Stimulated activated naive B cell treated with anti-CD40 and anti-IgM and Interleukin-4, amounts not matched to agents 10 μg/mL and 1 μg/mL and 100 μg/mL, for 72 hours (primary cell): ENCODE results near the gene MYO1B.

Experiments
- ATAC-seq, 2 donors: fragments of 150-1000 bp; cut with Tn5 transposase; replicated peaks; 2 replicates each; pipeline ENCODE4 v1.10.0; 2021; ENCODE audit warnings: moderate library complexity in 1 of 2
- DNase-seq: peaks from one replicate; pipeline ENCODE4 v3.0.0; 2021
- H3K27ac Mint-ChIP-seq: one replicate; pipeline ENCODE4 v1.8.0; 2022; ENCODE audit warnings: mild to moderate bottlenecking, mixed read lengths
- H3K27me3 Mint-ChIP-seq, 2 donors: one replicate each; pipeline ENCODE4 v1.8.0; 2022; ENCODE audit warnings: mixed read lengths in 2 of 2
- H3K36me3 Mint-ChIP-seq, 2 donors: one replicate each; pipeline ENCODE4 v1.8.0; 2022; ENCODE audit warnings: mixed read lengths in 2 of 2, mild to moderate bottlenecking in 1 of 2
- H3K4me1 Mint-ChIP-seq, 2 donors: one replicate each; pipeline ENCODE4 v1.8.0; 2022; ENCODE audit warnings: mixed read lengths in 2 of 2, mild to moderate bottlenecking in 1 of 2
- H3K4me3 Mint-ChIP-seq, 2 donors: one replicate each; pipeline ENCODE4 v1.8.0; 2022; ENCODE audit warnings: mild to moderate bottlenecking in 2 of 2, mixed read lengths in 2 of 2, moderate library complexity in 1 of 2
- H3K9me3 Mint-ChIP-seq, 2 donors: one replicate each; pipeline ENCODE4 v1.8.0; 2022; ENCODE audit warnings: mixed read lengths in 2 of 2, mild to moderate bottlenecking in 1 of 2

The MYO1B gene

GRCh38 chr2:191257934-191258333 lies 12.7 kb downstream of the MYO1B start:
- ATAC-seq (no peak), DNase-seq (no peak)
- H3K4me1 Mint-ChIP-seq, result peaks cover 1 to 6% of the 10 kb centered on the region in 2 donors
- no peaks in the 10 kb centered on the region for H3K9me3 Mint-ChIP-seq
- no peak overlapping the region for H3K27ac Mint-ChIP-seq
- H3K27me3 Mint-ChIP-seq, result no peaks in the 10 kb centered on the region
- H3K4me3 Mint-ChIP-seq, result no peak overlapping the region
- no peaks in the 10 kb centered on the region for H3K36me3 Mint-ChIP-seq

DNA sequence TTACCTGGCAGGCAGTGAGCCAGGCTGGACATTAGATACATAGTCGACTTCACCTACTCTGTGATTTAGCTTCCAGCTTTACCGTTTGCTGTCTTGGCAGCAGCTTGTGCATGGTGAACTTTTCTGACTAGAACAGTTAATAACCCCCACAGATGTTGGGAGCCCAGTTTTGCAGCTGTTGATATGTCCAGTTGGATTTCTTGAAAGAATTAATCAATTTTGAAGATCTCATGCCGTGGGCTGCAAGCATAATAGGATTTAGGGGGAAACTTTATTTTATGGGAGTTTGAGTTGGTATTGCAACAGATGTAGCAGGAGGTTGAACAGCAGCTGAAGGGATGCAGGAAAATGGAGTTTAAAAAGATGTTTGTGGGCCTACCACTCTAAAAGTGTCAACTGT lies 13.8 kb downstream of the MYO1B start:
- no peak overlapping the region for H3K4me3 Mint-ChIP-seq
- peaks cover 0 to 6% of the 10 kb centered on the region in 2 donors for H3K4me1 Mint-ChIP-seq
- H3K27me3 Mint-ChIP-seq, result no peaks in the 10 kb centered on the region
- no peaks in the 10 kb centered on the region for H3K9me3 Mint-ChIP-seq
- no peaks in the 10 kb centered on the region for H3K36me3 Mint-ChIP-seq
- H3K27ac Mint-ChIP-seq, result no peak overlapping the region
- no peak for ATAC-seq
- DNase-seq, result no peak

- no peaks in the 10 kb centered on the region for H3K36me3 Mint-ChIP-seq
- no peaks in the 10 kb centered on the region for H3K27me3 Mint-ChIP-seq
- H3K9me3 Mint-ChIP-seq, result no peaks in the 10 kb centered on the region
- H3K4me3 Mint-ChIP-seq, result no peak overlapping the region
- ATAC-seq (no peak), DNase-seq (no peak)
- H3K4me1 Mint-ChIP-seq, result peaks cover 2 to 5% of the 10 kb centered on the region in 2 donors
- no peak overlapping the region for H3K27ac Mint-ChIP-seq
These were observed 17.2 kb downstream of the MYO1B start for GRCh38 chr2:191262436-191262835.

GRCh38 chr2:191263050-191263449 lies 17.8 kb downstream of the MYO1B start:
- H3K27ac Mint-ChIP-seq, result no peak overlapping the region
- no peaks in the 10 kb centered on the region for H3K27me3 Mint-ChIP-seq
- no peak overlapping the region for H3K4me3 Mint-ChIP-seq
- H3K9me3 Mint-ChIP-seq, result no peaks in the 10 kb centered on the region
- H3K36me3 Mint-ChIP-seq, result no peaks in the 10 kb centered on the region
- no peak for DNase-seq
- no peak for ATAC-seq
- peaks cover 2 to 5% of the 10 kb centered on the region in 2 donors for H3K4me1 Mint-ChIP-seq

DNA sequence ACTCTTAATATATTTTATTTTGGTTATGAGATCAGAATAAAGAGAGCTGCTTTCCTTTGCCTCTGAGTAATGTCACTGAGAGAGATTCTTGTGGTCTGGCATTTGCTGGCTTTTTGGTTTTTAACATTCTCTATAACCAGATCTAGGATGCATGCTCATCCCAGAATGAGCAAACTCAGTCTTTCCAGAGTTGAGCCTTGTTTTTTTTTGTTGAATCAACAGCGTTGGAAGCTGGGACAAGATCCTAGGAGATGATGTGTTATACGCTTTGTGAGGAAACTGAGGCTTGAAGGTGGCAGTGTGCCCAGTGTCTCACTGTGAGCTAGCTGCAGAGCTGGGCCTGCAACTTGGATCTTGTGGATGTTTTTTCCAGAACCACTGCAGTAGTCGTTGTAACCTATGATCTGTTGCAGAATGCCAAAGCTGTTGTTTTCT lies 19.5 kb downstream of the MYO1B start:
- no peak overlapping the region for H3K27ac Mint-ChIP-seq
- H3K36me3 Mint-ChIP-seq, result no peaks in the 10 kb centered on the region
- no peak for ATAC-seq

DNA sequence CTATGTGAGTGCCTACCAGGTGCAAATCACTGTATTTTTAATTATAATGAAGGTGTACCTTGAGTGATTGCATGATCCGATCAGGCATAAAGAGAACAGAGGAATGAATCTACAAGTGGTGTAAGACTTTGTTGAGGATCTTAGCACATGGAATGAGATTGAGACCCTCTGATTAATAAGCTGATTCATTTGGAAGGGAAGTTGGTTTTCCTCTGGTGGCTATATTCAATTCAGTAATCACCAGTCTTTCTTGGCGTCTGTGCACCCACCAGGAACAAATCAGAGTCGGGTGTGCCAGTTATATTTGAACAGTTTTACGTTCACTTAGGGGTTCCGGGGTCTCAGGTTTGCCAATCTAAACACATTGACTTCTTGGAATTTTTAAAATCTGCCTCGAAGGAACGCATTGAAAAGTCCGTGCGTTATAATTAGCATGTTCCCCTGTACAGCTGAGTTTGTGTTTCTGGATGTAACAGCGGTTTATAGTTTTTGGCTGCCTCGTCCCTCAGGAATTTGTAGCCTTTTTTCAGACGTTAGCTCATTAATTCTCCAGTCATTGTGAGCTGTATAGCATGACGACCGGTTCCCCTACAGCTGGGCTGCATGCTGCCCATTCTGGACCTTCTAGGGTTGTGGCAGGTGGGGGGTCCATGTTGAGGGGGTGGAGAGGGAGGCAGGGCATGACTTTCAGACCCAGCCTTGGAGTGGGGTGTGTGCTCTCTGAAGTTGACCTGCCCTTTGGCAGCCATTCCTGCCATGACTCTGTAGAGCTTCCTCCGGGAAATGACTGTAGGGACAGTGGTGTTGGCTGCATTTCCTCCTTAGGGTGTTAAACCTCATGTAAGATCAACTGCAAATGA lies 20.3 kb downstream of the MYO1B start:
- DNase-seq, result no peak
- no peak for ATAC-seq

More for the DNA sequence above, 19.5 kb downstream of the MYO1B start:
- Mint-ChIP-seq H3K9me3 (peaks cover 0 to 1% of the 10 kb centered on the region in 2 donors), H3K4me1 (peaks cover 2 to 11% of the 10 kb centered on the region in 2 donors), H3K27me3 (no peaks in the 10 kb centered on the region), H3K4me3 (no peak overlapping the region)
- no peak for DNase-seq

DNA sequence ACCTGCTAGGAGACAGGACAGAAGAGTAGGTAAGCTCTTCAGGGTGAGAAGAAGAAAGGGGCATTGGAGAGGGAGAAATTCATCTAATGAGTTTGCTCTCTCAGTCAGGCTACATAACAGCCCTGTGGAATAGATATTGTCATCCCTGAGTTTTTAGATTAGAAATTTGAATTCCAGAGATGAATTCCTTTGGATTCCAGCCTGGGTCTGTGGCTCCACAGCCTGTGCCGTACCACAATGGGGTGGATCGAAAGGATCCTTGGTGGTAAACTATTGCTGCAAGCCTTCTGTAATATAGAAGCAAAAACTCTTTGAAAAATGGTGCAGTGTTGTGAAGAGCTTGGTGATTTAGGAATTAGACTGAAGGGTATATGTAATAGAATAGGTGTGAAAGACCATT lies 21.0 kb downstream of the MYO1B start:
- Mint-ChIP-seq H3K27me3 (no peaks in the 10 kb centered on the region), H3K9me3 (peaks cover 0 to 1% of the 10 kb centered on the region in 2 donors), H3K27ac (no peak overlapping the region), H3K4me1 (peaks cover 7 to 18% of the 10 kb centered on the region in 2 donors), H3K36me3 (no peaks in the 10 kb centered on the region), H3K4me3 (no peak overlapping the region)
- DNase-seq (no peak), ATAC-seq (no peak)

More for the DNA sequence above, 20.3 kb downstream of the MYO1B start:
- Mint-ChIP-seq H3K27me3 (no peaks in the 10 kb centered on the region), H3K36me3 (no peaks in the 10 kb centered on the region), H3K4me3 (no peak overlapping the region), H3K27ac (no peak overlapping the region), H3K9me3 (peaks cover 0 to 1% of the 10 kb centered on the region in 2 donors), H3K4me1 (peaks cover 2 to 12% of the 10 kb centered on the region in 2 donors)

- H3K36me3 Mint-ChIP-seq, result no peaks in the 10 kb centered on the region
- DNase-seq (no peak), ATAC-seq (no peak)
- H3K4me3 Mint-ChIP-seq, result no peak overlapping the region
- H3K27me3 Mint-ChIP-seq, result no peaks in the 10 kb centered on the region
- H3K4me1 Mint-ChIP-seq, result peaks cover 15 to 38% of the 10 kb centered on the region in 2 donors
- peaks cover 0 to 3% of the 10 kb centered on the region in 2 donors for H3K9me3 Mint-ChIP-seq
- H3K27ac Mint-ChIP-seq, result no peak overlapping the region
These were observed 23.4 kb downstream of the MYO1B start for GRCh38 chr2:191268596-191268995.

DNA sequence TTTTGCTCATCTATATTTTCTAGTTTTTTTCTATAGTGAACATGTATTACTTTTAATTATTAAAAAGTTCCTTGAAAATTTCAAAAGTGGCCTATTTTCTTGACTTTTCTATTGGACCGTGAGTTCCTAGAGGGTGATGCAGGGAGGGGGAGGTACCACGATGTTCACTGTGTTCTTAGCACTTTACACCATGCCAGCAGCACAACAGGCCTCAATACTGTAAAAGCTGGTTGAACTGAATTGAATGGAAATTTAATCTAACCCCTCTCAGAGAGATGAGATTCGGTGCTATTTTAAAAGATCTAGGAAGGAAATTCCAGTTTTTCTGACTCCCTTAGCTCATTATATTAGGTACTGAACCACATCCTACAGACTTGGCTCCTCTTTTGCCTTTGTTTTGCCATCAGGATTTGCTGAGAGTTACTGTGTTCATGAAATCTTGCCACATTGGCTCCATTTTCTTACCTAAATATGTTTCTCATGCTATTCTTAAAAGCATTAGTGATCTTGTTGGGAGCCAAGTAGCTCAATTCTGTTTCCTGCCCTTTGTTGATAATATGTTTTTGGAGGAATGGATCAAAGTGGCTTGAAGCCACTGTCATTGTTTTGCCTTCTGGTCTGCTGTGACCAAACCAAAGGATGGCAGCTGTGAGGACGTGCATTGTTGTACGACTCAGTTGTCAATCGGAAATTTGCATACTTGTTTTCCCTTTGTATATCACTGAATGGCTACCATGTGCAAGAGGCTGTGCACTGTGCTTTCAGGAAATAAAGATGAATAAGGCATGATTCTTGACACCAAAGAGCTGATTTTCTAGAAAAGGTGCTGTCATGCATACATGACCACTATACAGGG lies 25.3 kb downstream of the MYO1B start:
- Mint-ChIP-seq H3K27ac (no peak overlapping the region), H3K36me3 (no peaks in the 10 kb centered on the region), H3K27me3 (no peaks in the 10 kb centered on the region), H3K4me1 (peaks cover 23 to 53% of the 10 kb centered on the region in 2 donors), H3K9me3 (peaks cover 0 to 3% of the 10 kb centered on the region in 2 donors), H3K4me3 (no peak overlapping the region)
- ATAC-seq (peak; percentile 64 to 75), DNase-seq (no peak)

GRCh38 chr2:191272064-191272463 lies 26.9 kb downstream of the MYO1B start:
- Mint-ChIP-seq H3K9me3 (peaks cover 0 to 3% of the 10 kb centered on the region in 2 donors), H3K27me3 (no peaks in the 10 kb centered on the region), H3K27ac (no peak overlapping the region), H3K4me3 (no peak overlapping the region), H3K36me3 (peaks cover 0 to 2% of the 10 kb centered on the region in 2 donors), H3K4me1 (peaks cover 35 to 60% of the 10 kb centered on the region in 2 donors)
- DNase-seq (no peak), ATAC-seq (no peak)

DNA sequence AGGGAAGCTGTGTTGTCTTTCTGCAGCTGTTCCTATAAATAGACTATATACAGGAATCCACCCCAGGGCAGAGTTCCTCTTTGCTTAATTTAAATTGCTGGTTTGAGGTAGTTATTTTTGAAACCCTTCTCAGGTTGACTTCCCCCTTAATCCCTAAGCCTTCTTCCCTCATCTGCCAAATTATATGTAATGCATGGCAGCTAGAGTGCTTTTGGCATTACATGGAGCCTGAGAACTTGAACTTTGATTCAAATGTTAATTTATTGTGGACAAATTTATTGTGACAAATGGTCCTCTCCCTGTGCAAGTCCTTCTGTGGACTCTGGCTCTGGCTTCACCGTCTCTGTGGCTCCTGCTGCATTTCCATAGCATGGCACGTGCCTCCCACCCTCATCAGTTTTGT lies 29.2 kb downstream of the MYO1B start:
- Mint-ChIP-seq H3K36me3 (peaks cover 0 to 2% of the 10 kb centered on the region in 2 donors), H3K4me1 (peaks cover 42 to 61% of the 10 kb centered on the region in 2 donors), H3K27me3 (no peaks in the 10 kb centered on the region), H3K27ac (peak overlapping the region; percentile 61), H3K9me3 (peaks cover 0 to 2% of the 10 kb centered on the region in 2 donors), H3K4me3 (peak overlapping the region; percentile 68 to 72)
- peak; percentile 89 to 94 for ATAC-seq
- peak; percentile 4 for DNase-seq

- Mint-ChIP-seq H3K27ac (no peak overlapping the region), H3K27me3 (no peaks in the 10 kb centered on the region), H3K36me3 (peaks cover 2 to 5% of the 10 kb centered on the region in 2 donors), H3K4me1 (peaks cover 37 to 51% of the 10 kb centered on the region in 2 donors), H3K4me3 (no peak overlapping the region), H3K9me3 (peaks cover 0 to 2% of the 10 kb centered on the region in 2 donors)
- ATAC-seq (no peak), DNase-seq (no peak)
These were observed 31.7 kb downstream of the MYO1B start for GRCh38 chr2:191276792-191277465.

DNA sequence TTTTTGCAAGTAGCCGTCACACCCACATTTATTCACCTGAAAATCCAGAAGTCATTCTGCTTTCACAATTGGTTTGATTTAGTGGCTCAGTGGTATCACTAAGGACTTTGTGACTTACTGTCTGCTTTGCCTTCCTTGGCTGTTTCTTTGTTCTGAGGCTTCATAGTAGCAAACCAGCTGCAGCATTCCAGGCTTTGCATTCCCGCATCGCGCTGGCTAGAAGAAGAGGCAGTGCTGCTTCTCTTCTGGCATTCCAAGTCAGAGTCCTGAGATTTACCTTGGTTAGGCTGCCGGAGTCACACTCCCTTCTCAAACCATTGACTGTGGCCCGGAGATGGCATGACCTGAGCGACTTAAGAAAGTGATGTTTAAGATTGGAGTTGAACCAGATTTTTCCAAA lies 35.1 kb downstream of the MYO1B start:
- Mint-ChIP-seq H3K36me3 (peaks cover 8 to 9% of the 10 kb centered on the region in 2 donors), H3K27me3 (no peaks in the 10 kb centered on the region), H3K4me3 (no peak overlapping the region), H3K4me1 (peaks cover 20 to 22% of the 10 kb centered on the region in 2 donors), H3K9me3 (no peaks in the 10 kb centered on the region), H3K27ac (no peak overlapping the region)
- ATAC-seq, result no peak
- no peak for DNase-seq
